SH-SY5Y (cell line): ENCODE measurements around the gene TLCD5.

ENCODE experiments used
- GATA2 ChIP-seq: IDR thresholded peaks from 2 replicates; pipeline ENCODE4 v1.6.1; 2011; ENCODE audit warnings: mild to moderate bottlenecking, low read depth, low read length
- GATA3 ChIP-seq: IDR thresholded peaks from 2 replicates; pipeline ENCODE4 v1.6.1; 2011; ENCODE audit warnings: low read depth, mild to moderate bottlenecking, low read length, moderate library complexity

GRCh38 chr11:120357620-120358019, 32.5 kb downstream of the TLCD5 start:
- no peak for TF ChIP-seq GATA2
- no peak for TF ChIP-seq GATA3
